Measurements from ENCODE around the gene TCF7L1. TPM values are rescaled to one million over a fixed set of nuclear protein-coding genes. Genes with fewer than 3 reads are reported as not detected.
"Not testable (repeated sequence)": the region's sequence is repeated elsewhere in the genome, so short reads cannot be mapped to it uniquely, and the experiment has no call there.

Gene TCF7L1
- polyA plus RNA-seq, 1 of the 3 experiments (the other 2 are of a cell fraction) = 3.7 TPM

GRCh38 chr2:85314884-85315242 lies 181.7 kb downstream of the TCF7L1 start:
- Histone ChIP-seq H4K20me1 (ENCODE audit: insufficient read depth) (peaks cover 14% of the 10 kb centered on the region), H3K9me3 (no peaks in the 10 kb centered on the region), H3K36me3 (replicated peaks in 1 of 2; ENCODE audit: control insufficient read depth in 1 of 2, insufficient read depth in 2 of 2, low read length in 1 of 2) (peaks cover 13 to 26% of the 10 kb centered on the region in 2 experiments), H3K27me3 (ENCODE audit: insufficient read depth) (no peaks in the 10 kb centered on the region), H2AFZ (ENCODE audit: low read depth) (no peak overlapping the region), H3K9ac (no peak overlapping the region), H3K79me2 (ENCODE audit: insufficient read depth) (peaks cover 6% of the 10 kb centered on the region; the same call in 1 of the 2 replicates), H3K4me1 (ENCODE audit: control insufficient read depth in 1 of 2, insufficient read depth in 2 of 2, low read depth in 1 of 2, low read length in 1 of 2) (peaks cover 2 to 5% of the 10 kb centered on the region in 2 experiments; a peak in 1 of 4 replicates), H3K4me3 (ENCODE audit: low read depth in 2 of 2, low read length in 1 of 2) (no peak overlapping the region), H3F3A (replicated peaks; ENCODE audit: insufficient read depth) (peaks cover 18% of the 10 kb centered on the region), H3K27ac (ENCODE audit: low read depth in 2 of 2, low read length in 1 of 2) (no peak overlapping the region), H3K9me2 (no peaks in the 10 kb centered on the region), H3K4me2 (no peak overlapping the region)
- no peak for TF ChIP-seq REST (IDR thresholded peaks at IDR 0.05; ENCODE audit: low read depth, low read length)
- TF ChIP-seq NFIC (IDR thresholded peaks at IDR 0.05; ENCODE audit: borderline replicate concordance) = no peak
- no peak for TF ChIP-seq MEF2A (IDR thresholded peaks at IDR 0.05; ENCODE audit: borderline replicate concordance, low read depth)
- TF ChIP-seq PBX3 (IDR thresholded peaks at IDR 0.05) = no peak
- no peak for TF ChIP-seq MXI1 (IDR thresholded peaks at IDR 0.05; ENCODE audit: low read depth, low read length)
- TF ChIP-seq ELF1 (IDR thresholded peaks at IDR 0.05) = no peak
- TF ChIP-seq NRF1 (IDR thresholded peaks at IDR 0.05; ENCODE audit: low read depth, low read length) = no peak
- no peak for TF ChIP-seq RXRA (IDR thresholded peaks at IDR 0.05; ENCODE audit: borderline replicate concordance, low read depth)
- TF ChIP-seq TCF12 (IDR thresholded peaks at IDR 0.05) = no peak
- TF ChIP-seq USF2 (IDR thresholded peaks at IDR 0.05; ENCODE audit: borderline replicate concordance, low read depth, low read length) = no peak
- TF ChIP-seq USF1 (IDR thresholded peaks at IDR 0.05; ENCODE audit: borderline replicate concordance, low read depth) = no peak
- no peak for TF ChIP-seq RAD21 (IDR thresholded peaks at IDR 0.05; ENCODE audit: low read length)
- TF ChIP-seq MAX (IDR thresholded peaks at IDR 0.05; ENCODE audit: low read depth) = no peak
- TF ChIP-seq CHD2 (IDR thresholded peaks at IDR 0.05; ENCODE audit: low read length, partially characterized antibody) = no peak
- TF ChIP-seq SMC3 (IDR thresholded peaks at IDR 0.05; ENCODE audit: low read depth, low read length) = no peak
- no peak for TF ChIP-seq RCOR1 (IDR thresholded peaks at IDR 0.05; ENCODE audit: low read length)
- no peak for TF ChIP-seq SIN3A (IDR thresholded peaks at IDR 0.05; ENCODE audit: borderline replicate concordance, low read depth, low read length)
- no peak for TF ChIP-seq EZH2phosphoT487 (IDR thresholded peaks at IDR 0.05; ENCODE audit: borderline replicate concordance, low read depth)
- POLR2A ChIA-PET = interaction anchor here (0.6 to 0.9 kb wide), 2 partner anchors 13 to 99 kb away, joined by 3 read pairs; partner anchors contain the start of gene TGOLN2
- no peak for DNase-seq
- CTCF ChIA-PET = interaction anchor here (1.7 kb wide), 1 partner anchor 248 kb away, joined by 5 read pairs; no protein-coding TSS in a partner anchor
- 63% methylated on average over 2 of the region's 10 CpGs for WGBS (ENCODE audit: low lambda C conversion rate)

GRCh38 chr2:85315921-85316320 lies 182.7 kb downstream of the TCF7L1 start:
- CTCF ChIA-PET = interaction anchor here (1.7 to 2.3 kb wide), 2 partner anchors 16 to 249 kb away, joined by 5 to 6 read pairs; no protein-coding TSS in a partner anchor
- DNase-seq; H3K4me1 ChIP-seq (ENCODE audit: control insufficient read depth in 1 of 2, insufficient read depth in 2 of 2, low read depth in 1 of 2, low read length in 1 of 2); H3K9me2 ChIP-seq; H3K4me2 ChIP-seq; H3K9me3 ChIP-seq; POLR2A ChIA-PET; H3K9ac ChIP-seq; H3K27ac ChIP-seq (ENCODE audit: low read depth in 2 of 2, low read length in 1 of 2); H3K27me3 ChIP-seq (ENCODE audit: insufficient read depth); H3K4me3 ChIP-seq (ENCODE audit: low read depth in 2 of 2, low read length in 1 of 2); H2AFZ ChIP-seq (ENCODE audit: low read depth): not testable (repeated sequence)
- 40% methylated on average over 1 of the region's 5 CpGs for WGBS (ENCODE audit: low lambda C conversion rate)
- Histone ChIP-seq H3K36me3 (replicated peaks in 1 of 2; ENCODE audit: control insufficient read depth in 1 of 2, insufficient read depth in 2 of 2, low read length in 1 of 2) (peaks cover 24 to 37% of the 10 kb centered on the region in 2 experiments), H3K79me2 (ENCODE audit: insufficient read depth) (peaks cover 17% of the 10 kb centered on the region), H3F3A (replicated peaks; ENCODE audit: insufficient read depth) (peaks cover 10% of the 10 kb centered on the region), H4K20me1 (ENCODE audit: insufficient read depth) (peaks cover 14% of the 10 kb centered on the region)

All from SK-N-SH (cell line).